OCI-LY3 (cell line): ENCODE data around the gene BMS1.

ENCODE experiments used
- H2AFZ ChIP-seq: fragments of 200-600, 300-600 bp; shearing (Covaris generic); 2 replicates; pipeline ENCODE4 v1.6.0; 2014; ENCODE audit warnings: antibody characterized with exemption, low read depth, low read length
- H3K27ac ChIP-seq: fragments of 200-600, 300-600 bp; sonication (generic); 2 replicates; pipeline ENCODE4 v1.5.1; 2014; ENCODE audit warnings: mild to moderate bottlenecking, low read length, moderate library complexity, mixed read lengths
- H3K27me3 ChIP-seq: fragments of 200-600, 300-600 bp; sonication (generic); 2 replicates; pipeline ENCODE4 v1.6.1; 2014; ENCODE audit warnings: low read depth, low read length, mixed read lengths
- H3K36me3 ChIP-seq: fragments of 200-600, 300-600 bp; sonication (generic); replicated peaks from 2 replicates; pipeline ENCODE3; 2014; ENCODE audit warnings: low read depth, low read length, mixed read lengths
- H3K4me1 ChIP-seq: fragments of 300-600, 200-600 bp; sonication (generic); 2 replicates; pipeline ENCODE4 v1.6.1; 2014; ENCODE audit warnings: low read length, mixed read lengths
- H3K4me2 ChIP-seq: fragments of 200-600, 300-600 bp; sonication (generic); 2 replicates; pipeline ENCODE4 v1.6.1; 2014; ENCODE audit warnings: low read length, mixed read lengths
- H3K4me3 ChIP-seq: fragments of 300-600, 200-600 bp; sonication (generic); 2 replicates; pipeline ENCODE4 v1.5.1; 2014; ENCODE audit warnings: antibody characterized with exemption, mild to moderate bottlenecking, low read length, moderate library complexity
- H3K79me2 ChIP-seq: fragments of 300-600, 200-600 bp; shearing (Covaris generic); 2 replicates; pipeline ENCODE4 v1.6.1; 2014; ENCODE audit warnings: mild to moderate bottlenecking, low read length, mixed read lengths
- H3K9ac ChIP-seq: fragments of 300-600, 200-600 bp; shearing (Covaris generic); 2 replicates; pipeline ENCODE4 v1.6.0; 2014; ENCODE audit warnings: mild to moderate bottlenecking, low read length, moderate library complexity
- H3K9me3 ChIP-seq: fragments of 200-600, 300-600 bp; shearing (Covaris generic); 2 replicates; pipeline ENCODE4 v1.6.1; 2014; ENCODE audit warnings: low read length, mixed read lengths; ENCODE audit not compliant: insufficient read depth
- H4K20me1 ChIP-seq: fragments of 200-600, 300-600 bp; sonication (generic); 2 replicates; pipeline ENCODE4 v1.6.1; 2016; ENCODE audit warnings: low read length, mixed read lengths; ENCODE audit not compliant: insufficient read depth
- EZH2phosphoT487 ChIP-seq: fragments of 200-600 bp; shearing (Covaris generic); IDR thresholded peaks from 2 replicates; pipeline ENCODE4 v1.6.1; 2018; ENCODE audit warnings: antibody characterized with exemption, mixed run types, low read depth
- TF ChIP-seq, protein P1 (sequence below): fragments of 200-600, 300-600 bp; sonication (generic); IDR thresholded peaks from 2 replicates; pipeline ENCODE4 v1.5.1; 2014; ENCODE audit warnings: antibody characterized with exemption, low read length, low read depth

BMS1 gene

DNA sequence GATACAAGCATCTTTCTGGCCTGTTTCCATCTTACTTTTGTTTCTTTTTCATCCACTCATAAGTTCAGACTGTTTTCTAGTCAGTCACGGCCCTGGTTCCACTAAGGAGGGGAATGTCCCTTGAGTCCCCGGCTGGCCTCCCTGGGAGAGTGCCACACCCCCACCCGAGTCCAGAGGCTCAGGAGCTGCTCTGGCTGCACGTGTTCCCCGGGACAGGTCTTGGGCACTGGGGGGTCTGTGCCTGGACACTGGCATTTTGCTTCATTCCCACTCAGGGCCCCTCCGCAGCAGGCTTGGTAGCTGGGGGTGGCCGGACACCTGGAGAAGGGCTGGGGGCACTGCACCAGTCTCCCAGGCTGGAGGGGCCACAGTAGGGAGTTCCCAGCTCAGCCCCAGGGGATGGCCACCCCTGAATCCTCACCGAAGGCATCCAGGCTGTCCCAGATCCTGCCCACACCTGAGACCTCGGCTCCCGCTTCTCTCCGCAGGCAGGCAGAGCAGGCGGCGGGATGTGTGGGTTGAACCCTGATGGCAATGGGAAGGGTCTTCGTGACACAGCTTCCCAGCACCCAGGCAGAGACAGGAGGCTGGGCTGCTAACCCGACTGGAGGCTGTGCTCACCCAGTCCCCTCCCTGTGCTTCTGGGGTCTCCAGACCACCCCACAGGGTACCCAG is 92.3 kb downstream of the BMS1 start:
- no peaks in the 10 kb centered on the region for H3K27me3 ChIP-seq
- TF ChIP-seq, protein P1, sequence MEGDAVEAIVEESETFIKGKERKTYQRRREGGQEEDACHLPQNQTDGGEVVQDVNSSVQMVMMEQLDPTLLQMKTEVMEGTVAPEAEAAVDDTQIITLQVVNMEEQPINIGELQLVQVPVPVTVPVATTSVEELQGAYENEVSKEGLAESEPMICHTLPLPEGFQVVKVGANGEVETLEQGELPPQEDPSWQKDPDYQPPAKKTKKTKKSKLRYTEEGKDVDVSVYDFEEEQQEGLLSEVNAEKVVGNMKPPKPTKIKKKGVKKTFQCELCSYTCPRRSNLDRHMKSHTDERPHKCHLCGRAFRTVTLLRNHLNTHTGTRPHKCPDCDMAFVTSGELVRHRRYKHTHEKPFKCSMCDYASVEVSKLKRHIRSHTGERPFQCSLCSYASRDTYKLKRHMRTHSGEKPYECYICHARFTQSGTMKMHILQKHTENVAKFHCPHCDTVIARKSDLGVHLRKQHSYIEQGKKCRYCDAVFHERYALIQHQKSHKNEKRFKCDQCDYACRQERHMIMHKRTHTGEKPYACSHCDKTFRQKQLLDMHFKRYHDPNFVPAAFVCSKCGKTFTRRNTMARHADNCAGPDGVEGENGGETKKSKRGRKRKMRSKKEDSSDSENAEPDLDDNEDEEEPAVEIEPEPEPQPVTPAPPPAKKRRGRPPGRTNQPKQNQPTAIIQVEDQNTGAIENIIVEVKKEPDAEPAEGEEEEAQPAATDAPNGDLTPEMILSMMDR = no peak
- no peak for TF ChIP-seq EZH2phosphoT487
- no peak overlapping the region for H3K9ac ChIP-seq
- H3K36me3 ChIP-seq = no peaks in the 10 kb centered on the region
- no peaks in the 10 kb centered on the region for H3K9me3 ChIP-seq
- no peak overlapping the region for H3K27ac ChIP-seq
- no peak overlapping the region for H3K4me2 ChIP-seq
- H3K4me1 ChIP-seq = no peaks in the 10 kb centered on the region
- no peaks in the 10 kb centered on the region for H3K79me2 ChIP-seq
- no peak overlapping the region for H2AFZ ChIP-seq
- no peak overlapping the region for H3K4me3 ChIP-seq
- no peaks in the 10 kb centered on the region for H4K20me1 ChIP-seq

DNA sequence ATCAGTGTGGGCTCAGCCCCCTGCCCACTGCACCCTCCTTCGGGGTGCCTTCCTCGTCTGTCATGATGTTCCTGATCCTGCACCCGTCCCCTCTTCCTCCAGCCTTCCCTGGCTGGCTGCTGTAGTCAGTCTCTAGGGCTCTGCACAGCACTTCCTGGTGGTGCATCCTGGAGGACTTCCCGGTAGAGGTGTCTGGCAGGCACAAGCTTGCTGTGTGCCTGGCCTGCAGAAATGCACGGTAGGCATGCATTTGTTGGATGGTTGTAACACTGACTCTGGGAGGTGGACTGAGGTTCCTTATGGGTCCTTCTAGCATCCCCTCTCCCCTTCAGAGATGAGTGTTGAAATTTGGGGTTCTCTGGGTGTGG is 92.8 kb downstream of the BMS1 start:
- H3K9ac ChIP-seq = no peak overlapping the region
- H3K27ac ChIP-seq = no peak overlapping the region
- H3K4me2 ChIP-seq = no peak overlapping the region

DNA sequence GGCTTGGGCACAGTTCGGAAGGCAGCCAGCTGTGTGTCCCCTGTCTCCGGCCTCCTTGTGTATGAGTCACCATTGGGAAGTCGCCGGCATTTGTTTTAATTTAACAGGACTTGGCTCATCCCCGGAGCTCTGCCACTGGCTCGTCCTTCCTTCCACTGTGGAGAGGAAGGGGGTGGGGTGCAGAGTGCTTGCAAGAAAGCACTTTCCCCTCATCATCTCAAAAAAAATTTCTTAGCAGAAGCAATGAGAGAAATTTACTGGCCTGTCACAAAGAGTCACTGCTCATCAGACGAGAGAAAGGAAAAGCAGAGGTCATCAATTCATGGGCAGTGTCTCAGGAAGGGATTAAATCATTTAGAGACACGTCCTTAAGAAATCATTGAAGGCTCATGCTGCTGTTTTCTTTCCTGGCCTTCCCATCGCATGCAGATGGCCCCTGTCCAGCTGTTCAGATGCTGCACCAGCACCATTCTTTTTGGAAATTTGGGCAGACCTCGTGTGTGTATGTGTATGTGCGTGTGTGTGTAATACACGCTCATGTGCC is 93.3 kb downstream of the BMS1 start:
- Histone ChIP-seq H3K9me3 (no peaks in the 10 kb centered on the region), H3K36me3 (no peaks in the 10 kb centered on the region), H2AFZ (no peak overlapping the region), H4K20me1 (no peaks in the 10 kb centered on the region), H3K4me2 (no peak overlapping the region), H3K4me3 (no peak overlapping the region), H3K27me3 (no peaks in the 10 kb centered on the region), H3K4me1 (no peaks in the 10 kb centered on the region), H3K27ac (no peak overlapping the region), H3K79me2 (no peaks in the 10 kb centered on the region), H3K9ac (no peak overlapping the region)
- TF ChIP-seq EZH2phosphoT487 = no peak
- TF ChIP-seq, protein P1 = no peak

More for the DNA sequence above, 92.8 kb downstream of the BMS1 start:
- H3K27me3 ChIP-seq = no peaks in the 10 kb centered on the region
- H3K36me3 ChIP-seq = no peaks in the 10 kb centered on the region
- no peak overlapping the region for H3K4me3 ChIP-seq
- no peaks in the 10 kb centered on the region for H3K79me2 ChIP-seq
- H4K20me1 ChIP-seq = no peaks in the 10 kb centered on the region
- TF ChIP-seq, protein P1 = no peak
- no peak for TF ChIP-seq EZH2phosphoT487
- no peak overlapping the region for H2AFZ ChIP-seq
- H3K4me1 ChIP-seq = no peaks in the 10 kb centered on the region
- H3K9me3 ChIP-seq = no peaks in the 10 kb centered on the region

DNA sequence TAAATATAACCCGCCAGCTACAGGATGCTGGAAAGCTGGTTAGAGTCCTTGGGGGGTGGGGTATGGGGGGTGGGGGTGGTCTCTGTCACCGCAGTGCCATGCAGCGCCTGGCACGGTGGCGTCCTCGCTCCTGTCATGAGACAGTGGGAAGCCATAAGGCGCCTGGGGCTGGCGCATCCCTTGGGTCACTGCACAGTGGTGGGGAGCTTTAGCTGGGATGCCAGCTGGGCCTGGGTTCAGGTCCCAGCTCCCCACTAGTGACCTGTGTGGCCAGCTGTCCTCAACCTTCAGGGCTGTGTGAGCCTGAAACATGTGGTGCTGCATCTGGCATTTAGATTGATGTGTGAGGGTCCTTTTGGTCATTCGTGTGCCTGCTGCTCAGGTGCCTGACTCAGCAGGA is 93.9 kb downstream of the BMS1 start:
- TF ChIP-seq, protein P1 = no peak
- no peak for TF ChIP-seq EZH2phosphoT487
- no peaks in the 10 kb centered on the region for H4K20me1 ChIP-seq
- H3K9me3 ChIP-seq = no peaks in the 10 kb centered on the region
- no peak overlapping the region for H3K4me3 ChIP-seq
- H3K27ac ChIP-seq = no peak overlapping the region
- no peaks in the 10 kb centered on the region for H3K79me2 ChIP-seq
- H3K4me1 ChIP-seq = no peaks in the 10 kb centered on the region
- no peak overlapping the region for H3K4me2 ChIP-seq
- H3K9ac ChIP-seq = no peak overlapping the region
- H3K36me3 ChIP-seq = no peaks in the 10 kb centered on the region
- no peaks in the 10 kb centered on the region for H3K27me3 ChIP-seq
- no peak overlapping the region for H2AFZ ChIP-seq
